ENCODE measurements around the gene C1orf87. TPM values are rescaled to one million over a fixed set of nuclear protein-coding genes. Genes with fewer than 3 reads are reported as not detected.

The C1orf87 gene
- total and polyA plus RNA-seq, 2 donors (not counting 1 experiment from before 2014, with no cell fraction given) = 0.10 to 0.50 TPM

GRCh38 chr1:60113596-60113995, 40.0 kb upstream of the C1orf87 start:
- Histone ChIP-seq H2AFZ (ENCODE audit: low read length) (no peak overlapping the region), H3K9me3 (ENCODE audit: control insufficient read depth, insufficient read depth, low read depth, low read length) (no peaks in the 10 kb centered on the region), H3K79me2 (ENCODE audit: control insufficient read depth, insufficient read depth, low read length) (no peaks in the 10 kb centered on the region), H4K20me1 (ENCODE audit: control insufficient read depth, extremely low read depth, insufficient read depth, low read length) (no peaks in the 10 kb centered on the region), H3K9ac (ENCODE audit: insufficient read depth, low read length) (no peak overlapping the region), H3K27ac (ENCODE audit: insufficient read depth, low read length) (no peak overlapping the region), H3K27me3 (ENCODE audit: control insufficient read depth, insufficient read depth, low read length) (no peaks in the 10 kb centered on the region), H3K4me3 (replicated peaks in 1 of 4; ENCODE audit: control extremely low read depth in 1 of 4, insufficient read depth in 1 of 4, low read depth in 3 of 4, low read length in 4 of 4) (no peak overlapping the region), H3K36me3 (ENCODE audit: control insufficient read depth, insufficient read depth, low read length) (no peaks in the 10 kb centered on the region), H3K4me2 (ENCODE audit: extremely low read depth, insufficient read depth, low read length) (no peak overlapping the region), H3K4me1 (ENCODE audit: control insufficient read depth, extremely low read depth, insufficient read depth, low read length) (no peaks in the 10 kb centered on the region)
- DNase-seq (ENCODE audit: low read depth in 2 of 2) = no peak
- no peak for TF ChIP-seq EZH2 (IDR thresholded peaks at IDR 0.05; ENCODE audit: low read length, missing control alignments)
- TF ChIP-seq, protein P1, sequence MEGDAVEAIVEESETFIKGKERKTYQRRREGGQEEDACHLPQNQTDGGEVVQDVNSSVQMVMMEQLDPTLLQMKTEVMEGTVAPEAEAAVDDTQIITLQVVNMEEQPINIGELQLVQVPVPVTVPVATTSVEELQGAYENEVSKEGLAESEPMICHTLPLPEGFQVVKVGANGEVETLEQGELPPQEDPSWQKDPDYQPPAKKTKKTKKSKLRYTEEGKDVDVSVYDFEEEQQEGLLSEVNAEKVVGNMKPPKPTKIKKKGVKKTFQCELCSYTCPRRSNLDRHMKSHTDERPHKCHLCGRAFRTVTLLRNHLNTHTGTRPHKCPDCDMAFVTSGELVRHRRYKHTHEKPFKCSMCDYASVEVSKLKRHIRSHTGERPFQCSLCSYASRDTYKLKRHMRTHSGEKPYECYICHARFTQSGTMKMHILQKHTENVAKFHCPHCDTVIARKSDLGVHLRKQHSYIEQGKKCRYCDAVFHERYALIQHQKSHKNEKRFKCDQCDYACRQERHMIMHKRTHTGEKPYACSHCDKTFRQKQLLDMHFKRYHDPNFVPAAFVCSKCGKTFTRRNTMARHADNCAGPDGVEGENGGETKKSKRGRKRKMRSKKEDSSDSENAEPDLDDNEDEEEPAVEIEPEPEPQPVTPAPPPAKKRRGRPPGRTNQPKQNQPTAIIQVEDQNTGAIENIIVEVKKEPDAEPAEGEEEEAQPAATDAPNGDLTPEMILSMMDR (conservative IDR thresholded peaks at IDR 0.05 in 1 of 2, IDR thresholded peaks at IDR 0.05 in 1 of 2; ENCODE audit: low read depth in 1 of 2, low read length in 2 of 2) = no peak

DNA sequence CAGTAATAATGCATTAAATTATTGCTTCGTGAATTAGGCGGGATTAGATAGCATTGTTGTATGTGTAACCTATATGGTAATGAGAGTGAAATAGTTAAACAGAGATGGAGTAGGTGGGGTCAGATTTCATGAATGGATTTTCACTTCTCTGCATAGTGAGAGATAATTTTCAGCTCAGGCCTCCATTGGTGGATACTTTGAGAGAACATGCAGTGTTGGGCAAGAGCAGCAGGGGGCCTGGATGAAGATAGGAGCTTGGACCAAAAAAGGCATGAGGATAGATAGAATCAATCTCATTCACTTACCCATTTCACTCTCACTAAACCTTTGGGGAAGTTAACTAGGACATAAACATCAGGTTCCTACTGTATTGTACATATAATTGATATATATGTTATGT, 39.5 kb upstream of the C1orf87 start:
- Histone ChIP-seq H3K79me2 (ENCODE audit: control insufficient read depth, insufficient read depth, low read length) (no peaks in the 10 kb centered on the region), H3K36me3 (ENCODE audit: control insufficient read depth, insufficient read depth, low read length) (no peaks in the 10 kb centered on the region), H3K27ac (ENCODE audit: insufficient read depth, low read length) (no peak overlapping the region), H3K4me2 (ENCODE audit: extremely low read depth, insufficient read depth, low read length) (no peak overlapping the region), H3K4me3 (replicated peaks in 1 of 4; ENCODE audit: control extremely low read depth in 1 of 4, insufficient read depth in 1 of 4, low read depth in 3 of 4, low read length in 4 of 4) (no peak overlapping the region), H3K9ac (ENCODE audit: insufficient read depth, low read length) (no peak overlapping the region), H3K27me3 (ENCODE audit: control insufficient read depth, insufficient read depth, low read length) (no peaks in the 10 kb centered on the region), H2AFZ (ENCODE audit: low read length) (no peak overlapping the region), H3K4me1 (ENCODE audit: control insufficient read depth, extremely low read depth, insufficient read depth, low read length) (no peaks in the 10 kb centered on the region), H4K20me1 (ENCODE audit: control insufficient read depth, extremely low read depth, insufficient read depth, low read length) (no peaks in the 10 kb centered on the region), H3K9me3 (ENCODE audit: control insufficient read depth, insufficient read depth, low read depth, low read length) (no peaks in the 10 kb centered on the region)
- DNase-seq (ENCODE audit: low read depth in 2 of 2) = no peak
- TF ChIP-seq EZH2 (IDR thresholded peaks at IDR 0.05; ENCODE audit: low read length, missing control alignments) = no peak
- TF ChIP-seq, protein P1 (conservative IDR thresholded peaks at IDR 0.05 in 1 of 2, IDR thresholded peaks at IDR 0.05 in 1 of 2; ENCODE audit: low read depth in 1 of 2, low read length in 2 of 2) = no peak

DNA sequence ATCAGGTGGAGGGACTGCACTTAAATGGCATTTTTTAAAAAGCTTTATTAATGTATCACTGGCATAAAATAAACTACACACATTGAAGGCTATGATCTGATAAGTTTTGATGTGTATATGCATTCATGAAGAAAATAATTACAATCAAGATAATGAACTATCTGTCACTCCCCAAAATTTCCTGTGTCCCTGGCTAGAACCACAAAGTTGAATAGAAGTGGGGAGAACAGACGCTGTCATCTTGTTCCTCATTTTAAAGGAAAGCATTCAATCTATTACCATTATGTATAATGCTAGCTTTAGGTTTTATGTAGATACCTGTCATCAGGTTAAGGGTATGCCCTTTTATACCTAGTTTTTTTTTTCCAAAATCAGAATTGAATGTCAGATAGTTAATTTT, 38.1 kb upstream of the C1orf87 start:
- Histone ChIP-seq H3K4me3 (replicated peaks in 1 of 4; ENCODE audit: control extremely low read depth in 1 of 4, insufficient read depth in 1 of 4, low read depth in 3 of 4, low read length in 4 of 4) (no peak overlapping the region), H3K27me3 (ENCODE audit: control insufficient read depth, insufficient read depth, low read length) (no peaks in the 10 kb centered on the region), H3K27ac (ENCODE audit: insufficient read depth, low read length) (no peak overlapping the region), H2AFZ (ENCODE audit: low read length) (no peak overlapping the region), H3K4me1 (ENCODE audit: control insufficient read depth, extremely low read depth, insufficient read depth, low read length) (no peaks in the 10 kb centered on the region), H4K20me1 (ENCODE audit: control insufficient read depth, extremely low read depth, insufficient read depth, low read length) (no peaks in the 10 kb centered on the region), H3K36me3 (ENCODE audit: control insufficient read depth, insufficient read depth, low read length) (no peaks in the 10 kb centered on the region), H3K9ac (ENCODE audit: insufficient read depth, low read length) (no peak overlapping the region), H3K4me2 (ENCODE audit: extremely low read depth, insufficient read depth, low read length) (no peak overlapping the region), H3K79me2 (ENCODE audit: control insufficient read depth, insufficient read depth, low read length) (no peaks in the 10 kb centered on the region), H3K9me3 (ENCODE audit: control insufficient read depth, insufficient read depth, low read depth, low read length) (no peaks in the 10 kb centered on the region)
- no peak for DNase-seq (ENCODE audit: low read depth in 2 of 2)
- TF ChIP-seq EZH2 (IDR thresholded peaks at IDR 0.05; ENCODE audit: low read length, missing control alignments) = no peak
- TF ChIP-seq, protein P1 (conservative IDR thresholded peaks at IDR 0.05 in 1 of 2, IDR thresholded peaks at IDR 0.05 in 1 of 2; ENCODE audit: low read depth in 1 of 2, low read length in 2 of 2) = no peak

Data from fibroblast of lung (primary cell).